HG03520 (cell line): Measurements from ENCODE around the gene MPZ.
"Not testable (repeated sequence)": the region's sequence is repeated elsewhere in the genome, so short reads cannot be mapped to it uniquely, and the experiment has no call there.

ENCODE experiments used
- ATAC-seq: cut with Tn5 transposase; IDR thresholded peaks from one replicate; pipeline ENCODE4 v1.9.1; 2021; ENCODE audit warnings: mild to moderate bottlenecking, moderate library complexity; ENCODE audit not compliant: unreplicated experiment

MPZ gene

GRCh38 chr1:161258439-161259344, 51.1 kb downstream of the MPZ start, which contains the start of gene PCP4L1:
TSS of gene PCP4L1 (plus strand) at chr1:161258745. CDS start at chr1:161258975, 230 bp downstream.
- no peak for ATAC-seq

- ATAC-seq = not testable (repeated sequence)
These were observed 52.7 kb downstream of the MPZ start for GRCh38 chr1:161257109-161257508.

- ATAC-seq = not testable (repeated sequence)
These were observed 53.7 kb downstream of the MPZ start for GRCh38 chr1:161255955-161256520.

- not testable (repeated sequence) for ATAC-seq
These were observed 54.5 kb downstream of the MPZ start for GRCh38 chr1:161255302-161255701.
